ENCODE results near the gene RASA1. TPM values are rescaled to one million over a fixed set of nuclear protein-coding genes. Genes with fewer than 3 reads are reported as not detected.

The RASA1 gene
- total RNA-seq, 2 donors from 2014 or later: 50.9 to 63.0 TPM

DNA sequence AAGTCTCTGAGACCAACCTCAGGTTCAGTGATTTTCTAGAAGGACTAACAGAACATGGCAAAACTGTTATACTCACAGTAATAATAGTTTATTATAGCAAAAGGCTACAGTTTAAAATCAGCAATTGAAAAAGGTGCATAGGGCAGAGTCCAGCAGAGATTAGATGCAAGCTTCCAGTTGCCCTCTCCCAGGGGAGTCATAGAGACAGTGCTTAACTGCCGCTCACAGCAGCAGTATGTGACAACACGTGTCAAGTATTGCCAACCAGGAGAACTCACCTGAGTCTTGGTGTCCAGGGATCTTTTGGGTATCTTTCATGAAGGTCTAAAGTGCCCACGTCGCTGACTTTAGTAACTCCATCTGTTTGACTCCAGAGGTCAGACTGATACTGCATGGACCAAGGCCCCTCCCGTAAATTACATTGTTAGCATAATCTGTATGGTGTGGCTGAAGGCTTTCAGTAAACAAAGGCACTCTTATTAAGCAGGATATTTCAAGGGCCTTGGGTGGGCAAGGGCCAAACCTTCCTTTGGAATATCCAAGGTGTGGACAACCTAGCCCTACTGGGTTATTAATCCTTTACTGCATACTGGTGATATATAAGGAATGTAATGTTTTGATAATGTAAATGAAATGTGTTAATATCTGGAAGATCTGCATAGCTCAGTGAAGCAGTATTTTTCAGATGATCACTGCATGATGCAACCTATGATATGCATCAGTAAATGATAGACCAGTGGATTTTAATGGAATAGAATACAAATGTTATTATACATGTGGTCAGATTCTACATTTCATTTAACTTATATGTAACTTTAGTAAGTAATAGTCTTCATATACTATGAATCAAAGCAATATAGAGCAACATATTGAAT lies 44.0 kb downstream of the RASA1 start:
- 79 to 87% methylated on average over 3 to 5 of the region's 5 CpGs for WGBS, 2 experiments (ENCODE audit: insufficient coverage in 1 of 2, insufficient read length in 1 of 2)
- TF ChIP-seq, protein P1, sequence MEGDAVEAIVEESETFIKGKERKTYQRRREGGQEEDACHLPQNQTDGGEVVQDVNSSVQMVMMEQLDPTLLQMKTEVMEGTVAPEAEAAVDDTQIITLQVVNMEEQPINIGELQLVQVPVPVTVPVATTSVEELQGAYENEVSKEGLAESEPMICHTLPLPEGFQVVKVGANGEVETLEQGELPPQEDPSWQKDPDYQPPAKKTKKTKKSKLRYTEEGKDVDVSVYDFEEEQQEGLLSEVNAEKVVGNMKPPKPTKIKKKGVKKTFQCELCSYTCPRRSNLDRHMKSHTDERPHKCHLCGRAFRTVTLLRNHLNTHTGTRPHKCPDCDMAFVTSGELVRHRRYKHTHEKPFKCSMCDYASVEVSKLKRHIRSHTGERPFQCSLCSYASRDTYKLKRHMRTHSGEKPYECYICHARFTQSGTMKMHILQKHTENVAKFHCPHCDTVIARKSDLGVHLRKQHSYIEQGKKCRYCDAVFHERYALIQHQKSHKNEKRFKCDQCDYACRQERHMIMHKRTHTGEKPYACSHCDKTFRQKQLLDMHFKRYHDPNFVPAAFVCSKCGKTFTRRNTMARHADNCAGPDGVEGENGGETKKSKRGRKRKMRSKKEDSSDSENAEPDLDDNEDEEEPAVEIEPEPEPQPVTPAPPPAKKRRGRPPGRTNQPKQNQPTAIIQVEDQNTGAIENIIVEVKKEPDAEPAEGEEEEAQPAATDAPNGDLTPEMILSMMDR (conservative IDR thresholded peaks at IDR 0.05): no peak
- no peak for DNase-seq
- Mint-ChIP-seq H3K36me3 (ENCODE audit: low read depth) (peaks cover 8% of the 10 kb centered on the region), H3K27me3 (ENCODE audit: insufficient read depth) (no peaks in the 10 kb centered on the region), H3K9me3 (peaks cover under 1% of the 10 kb centered on the region), H3K4me3 (no peak overlapping the region), H3K4me1 (peaks cover 24% of the 10 kb centered on the region), H3K27ac (no peak overlapping the region)
- Histone ChIP-seq H3K27me3 (ENCODE audit: control insufficient read depth, insufficient read depth, low read length, poor library complexity, severe bottlenecking) (no peaks in the 10 kb centered on the region), H3K9ac (ENCODE audit: extremely low read depth, low read length, poor library complexity, severe bottlenecking) (no peak overlapping the region), H3K9me3 (ENCODE audit: control insufficient read depth, low read length) (peaks cover 3% of the 10 kb centered on the region), H3K27ac (ENCODE audit: low read depth, low read length) (no peak overlapping the region), H3K4me1 (ENCODE audit: control insufficient read depth, insufficient read depth, low read length) (peaks cover 4% of the 10 kb centered on the region), H3K4me3 (ENCODE audit: low read length) (no peak overlapping the region), H3K36me3 (ENCODE audit: control insufficient read depth, insufficient read depth, low read length) (no peaks in the 10 kb centered on the region)

DNA sequence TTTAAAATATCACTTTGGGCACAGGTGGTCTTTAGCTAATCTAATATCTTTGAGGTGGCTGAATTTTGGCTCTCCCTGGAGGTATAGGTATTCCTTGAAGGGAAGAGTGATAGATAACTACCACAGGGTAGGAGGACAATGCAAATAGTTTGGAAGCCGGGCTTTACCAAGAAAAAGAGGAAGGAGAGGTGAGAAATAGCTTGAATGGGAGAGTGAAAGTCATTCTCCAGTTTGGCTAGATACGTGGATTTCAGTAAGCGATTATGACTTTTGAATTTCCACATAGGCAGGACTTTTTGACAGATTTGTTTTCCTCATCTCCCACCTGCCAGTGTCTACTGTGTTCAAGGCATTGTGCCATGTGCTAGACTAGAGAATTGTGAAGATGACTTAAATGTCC lies 45.5 kb downstream of the RASA1 start:
- peaks cover 15% of the 10 kb centered on the region for H3K36me3 Mint-ChIP-seq (ENCODE audit: low read depth)
- H3K4me3 Mint-ChIP-seq: no peak overlapping the region
- no peaks in the 10 kb centered on the region for H3K4me1 ChIP-seq (ENCODE audit: control insufficient read depth, insufficient read depth, low read length)
- H3K27ac Mint-ChIP-seq: peak overlapping the region; percentile 20
- peaks cover 19% of the 10 kb centered on the region for H3K4me1 Mint-ChIP-seq
- H3K27me3 Mint-ChIP-seq (ENCODE audit: insufficient read depth): no peaks in the 10 kb centered on the region
- peaks cover 3% of the 10 kb centered on the region for H3K36me3 ChIP-seq (ENCODE audit: control insufficient read depth, insufficient read depth, low read length)
- no peaks in the 10 kb centered on the region for H3K27me3 ChIP-seq (ENCODE audit: control insufficient read depth, insufficient read depth, low read length, poor library complexity, severe bottlenecking)
- 91 to 97% methylated on average over 3 of the region's 3 CpGs for WGBS, 2 experiments (ENCODE audit: insufficient coverage in 1 of 2, insufficient read length in 1 of 2)
- H3K9ac ChIP-seq (ENCODE audit: extremely low read depth, low read length, poor library complexity, severe bottlenecking): no peak overlapping the region
- no peak overlapping the region for H3K4me3 ChIP-seq (ENCODE audit: low read length)
- H3K27ac ChIP-seq (ENCODE audit: low read depth, low read length): no peak overlapping the region
- no peak for DNase-seq
- TF ChIP-seq, protein P1 (conservative IDR thresholded peaks at IDR 0.05): no peak
- peaks cover 14% of the 10 kb centered on the region for H3K9me3 ChIP-seq (ENCODE audit: control insufficient read depth, low read length)
- H3K9me3 Mint-ChIP-seq: peaks cover 10% of the 10 kb centered on the region

DNA sequence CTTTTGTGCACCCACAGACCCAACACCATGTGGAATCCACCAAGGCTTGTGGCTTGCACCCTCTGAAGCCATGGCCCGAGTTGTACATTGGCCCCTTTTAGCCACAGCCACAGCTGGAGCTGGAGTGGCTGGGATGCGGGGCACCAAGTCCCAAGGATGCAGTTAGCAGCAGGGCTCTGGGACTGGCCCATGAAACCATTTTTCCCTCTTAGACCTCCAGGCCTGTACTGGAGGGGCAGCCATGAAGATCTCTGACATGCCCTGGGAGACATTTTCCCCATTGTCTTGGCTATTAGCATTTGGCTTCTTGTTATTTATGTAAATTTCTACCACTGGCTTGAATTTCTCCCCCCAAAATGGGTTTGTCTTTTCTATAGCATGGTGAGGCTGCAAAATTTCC lies 51.8 kb downstream of the RASA1 start:
- no peak overlapping the region for H3K27ac Mint-ChIP-seq
- H3K4me3 Mint-ChIP-seq: no peak overlapping the region
- peaks cover 42% of the 10 kb centered on the region for H3K36me3 Mint-ChIP-seq (ENCODE audit: low read depth)
- WGBS, 2 experiments (ENCODE audit: insufficient coverage in 1 of 2, insufficient read length in 1 of 2): 97% methylated on average over 2 of the region's 2 CpGs; no CpG with 5 or more reads in 1 of the 2 experiments
- no peaks in the 10 kb centered on the region for H3K27me3 ChIP-seq (ENCODE audit: control insufficient read depth, insufficient read depth, low read length, poor library complexity, severe bottlenecking)
- H3K9ac ChIP-seq (ENCODE audit: extremely low read depth, low read length, poor library complexity, severe bottlenecking): no peak overlapping the region
- no peaks in the 10 kb centered on the region for H3K27me3 Mint-ChIP-seq (ENCODE audit: insufficient read depth)
- H3K9me3 ChIP-seq (ENCODE audit: control insufficient read depth, low read length): peaks cover 34% of the 10 kb centered on the region
- peaks cover 21% of the 10 kb centered on the region for H3K36me3 ChIP-seq (ENCODE audit: control insufficient read depth, insufficient read depth, low read length)
- H3K4me3 ChIP-seq (ENCODE audit: low read length): peak overlapping the region; percentile 35
- no peaks in the 10 kb centered on the region for H3K4me1 ChIP-seq (ENCODE audit: control insufficient read depth, insufficient read depth, low read length)
- no peak overlapping the region for H3K27ac ChIP-seq (ENCODE audit: low read depth, low read length)
- peaks cover 29% of the 10 kb centered on the region for H3K9me3 Mint-ChIP-seq
- TF ChIP-seq, protein P1 (conservative IDR thresholded peaks at IDR 0.05): no peak
- H3K4me1 Mint-ChIP-seq: no peaks in the 10 kb centered on the region
- no peak for DNase-seq
